ENCODE data around the gene ANKRD12. TPM values are rescaled to one million over a fixed set of nuclear protein-coding genes. Genes with fewer than 3 reads are reported as not detected.

ANKRD12 gene
- total RNA-seq, 2 experiments from 2014 or later, result 65.9 to 66.5 TPM

GRCh38 chr18:9325716-9326115, 189.1 kb downstream of the ANKRD12 start:
- Histone ChIP-seq H3K79me2 (ENCODE audit: insufficient read depth, low read depth, low read length) (no peaks in the 10 kb centered on the region), H3K36me3 (ENCODE audit: insufficient read depth, low read length) (no peaks in the 10 kb centered on the region), H3K4me3 (ENCODE audit: low read depth, low read length, poor library complexity, severe bottlenecking) (no peak overlapping the region), H3K9me3 (ENCODE audit: low read length) (no peaks in the 10 kb centered on the region), H3K4me1 (ENCODE audit: insufficient read depth, low read length, poor library complexity, severe bottlenecking) (no peaks in the 10 kb centered on the region), H3K4me2 (ENCODE audit: low read length) (no peak overlapping the region), H2AFZ (ENCODE audit: low read length) (no peak overlapping the region), H3K9me2 (ENCODE audit: insufficient read depth, low read length) (no peaks in the 10 kb centered on the region), H3K27ac (ENCODE audit: low read depth, low read length, poor library complexity, severe bottlenecking) (no peak overlapping the region), H4K20me1 (ENCODE audit: insufficient read depth, low read length) (no peaks in the 10 kb centered on the region)
- no TSS peak for BruUV-seq (replicated peaks)
- CTCF ChIA-PET (ENCODE audit: unreplicated experiment), result no interaction called here
- no peak for DNase-seq (ENCODE audit: low spot score)
- no peak for TF ChIP-seq EZH2phosphoT487 (IDR thresholded peaks at IDR 0.05; ENCODE audit: borderline replicate concordance, low read depth, low read length)
- TF ChIP-seq, protein P1, sequence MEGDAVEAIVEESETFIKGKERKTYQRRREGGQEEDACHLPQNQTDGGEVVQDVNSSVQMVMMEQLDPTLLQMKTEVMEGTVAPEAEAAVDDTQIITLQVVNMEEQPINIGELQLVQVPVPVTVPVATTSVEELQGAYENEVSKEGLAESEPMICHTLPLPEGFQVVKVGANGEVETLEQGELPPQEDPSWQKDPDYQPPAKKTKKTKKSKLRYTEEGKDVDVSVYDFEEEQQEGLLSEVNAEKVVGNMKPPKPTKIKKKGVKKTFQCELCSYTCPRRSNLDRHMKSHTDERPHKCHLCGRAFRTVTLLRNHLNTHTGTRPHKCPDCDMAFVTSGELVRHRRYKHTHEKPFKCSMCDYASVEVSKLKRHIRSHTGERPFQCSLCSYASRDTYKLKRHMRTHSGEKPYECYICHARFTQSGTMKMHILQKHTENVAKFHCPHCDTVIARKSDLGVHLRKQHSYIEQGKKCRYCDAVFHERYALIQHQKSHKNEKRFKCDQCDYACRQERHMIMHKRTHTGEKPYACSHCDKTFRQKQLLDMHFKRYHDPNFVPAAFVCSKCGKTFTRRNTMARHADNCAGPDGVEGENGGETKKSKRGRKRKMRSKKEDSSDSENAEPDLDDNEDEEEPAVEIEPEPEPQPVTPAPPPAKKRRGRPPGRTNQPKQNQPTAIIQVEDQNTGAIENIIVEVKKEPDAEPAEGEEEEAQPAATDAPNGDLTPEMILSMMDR (conservative IDR thresholded peaks at IDR 0.05; ENCODE audit: low read length), result no peak
- POLR2A ChIA-PET, result interaction anchor here (0.7 to 1.0 kb wide), 3 partner anchors 9 to 425 kb away, joined by 3 to 5 read pairs (median 4); partner anchors contain the start of gene TWSG1
- intact Hi-C loops (cut with micrococcal nuclease; ENCODE audit: unreplicated experiment), result no loop called here

- Histone ChIP-seq H3K27ac (ENCODE audit: low read depth, low read length, poor library complexity, severe bottlenecking) (no peak overlapping the region), H3K4me2 (ENCODE audit: low read length) (no peak overlapping the region), H3K4me1 (ENCODE audit: insufficient read depth, low read length, poor library complexity, severe bottlenecking) (no peaks in the 10 kb centered on the region), H3K9me2 (ENCODE audit: insufficient read depth, low read length) (no peaks in the 10 kb centered on the region), H3K4me3 (ENCODE audit: low read depth, low read length, poor library complexity, severe bottlenecking) (no peak overlapping the region), H3K36me3 (ENCODE audit: insufficient read depth, low read length) (no peaks in the 10 kb centered on the region), H3K9me3 (ENCODE audit: low read length) (no peaks in the 10 kb centered on the region), H4K20me1 (ENCODE audit: insufficient read depth, low read length) (no peaks in the 10 kb centered on the region), H3K79me2 (ENCODE audit: insufficient read depth, low read depth, low read length) (no peaks in the 10 kb centered on the region), H2AFZ (ENCODE audit: low read length) (no peak overlapping the region)
- no peak for TF ChIP-seq EZH2phosphoT487 (IDR thresholded peaks at IDR 0.05; ENCODE audit: borderline replicate concordance, low read depth, low read length)
- TF ChIP-seq, protein P1 (conservative IDR thresholded peaks at IDR 0.05; ENCODE audit: low read length), result no peak
- no peak for DNase-seq (ENCODE audit: low spot score)
- POLR2A ChIA-PET, result no interaction called here
- no TSS peak for BruUV-seq (replicated peaks)
- CTCF ChIA-PET (ENCODE audit: unreplicated experiment), result no interaction called here
- intact Hi-C loops (cut with micrococcal nuclease; ENCODE audit: unreplicated experiment), result no loop called here
These were observed 192.2 kb downstream of the ANKRD12 start for GRCh38 chr18:9328776-9329175.

DNA sequence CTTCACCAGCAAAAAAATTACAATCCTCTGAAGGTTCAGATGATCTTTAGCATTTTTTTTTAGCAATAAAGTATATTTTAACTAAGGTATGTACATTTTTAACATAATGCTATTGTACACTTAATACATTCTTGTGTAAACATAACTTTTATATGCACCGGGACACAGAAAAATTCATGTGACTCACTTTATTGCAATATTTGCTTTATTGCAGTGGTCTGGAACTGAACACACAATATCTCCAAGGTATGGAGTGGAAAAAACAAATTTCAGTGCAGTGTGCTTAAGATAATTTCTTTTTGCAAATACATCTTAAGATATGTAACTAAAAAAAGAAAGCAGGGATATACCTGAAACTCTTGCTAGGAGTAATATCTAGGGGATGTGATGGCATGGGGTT, 192.9 kb downstream of the ANKRD12 start:
- Histone ChIP-seq H4K20me1 (ENCODE audit: insufficient read depth, low read length) (no peaks in the 10 kb centered on the region), H3K4me2 (ENCODE audit: low read length) (no peak overlapping the region), H3K36me3 (ENCODE audit: insufficient read depth, low read length) (no peaks in the 10 kb centered on the region), H3K9me2 (ENCODE audit: insufficient read depth, low read length) (no peaks in the 10 kb centered on the region), H3K9me3 (ENCODE audit: low read length) (no peaks in the 10 kb centered on the region), H3K4me3 (ENCODE audit: low read depth, low read length, poor library complexity, severe bottlenecking) (no peak overlapping the region), H2AFZ (ENCODE audit: low read length) (no peak overlapping the region), H3K79me2 (ENCODE audit: insufficient read depth, low read depth, low read length) (no peaks in the 10 kb centered on the region), H3K4me1 (ENCODE audit: insufficient read depth, low read length, poor library complexity, severe bottlenecking) (no peaks in the 10 kb centered on the region), H3K27ac (ENCODE audit: low read depth, low read length, poor library complexity, severe bottlenecking) (no peak overlapping the region)
- BruUV-seq (replicated peaks), result no TSS peak
- POLR2A ChIA-PET, result no interaction called here
- CTCF ChIA-PET (ENCODE audit: unreplicated experiment), result no interaction called here
- TF ChIP-seq, protein P1 (conservative IDR thresholded peaks at IDR 0.05; ENCODE audit: low read length), result no peak
- no peak for TF ChIP-seq EZH2phosphoT487 (IDR thresholded peaks at IDR 0.05; ENCODE audit: borderline replicate concordance, low read depth, low read length)
- DNase-seq (ENCODE audit: low spot score), result no peak
- intact Hi-C loops (cut with micrococcal nuclease; ENCODE audit: unreplicated experiment), result no loop called here
